NCI-H2196 (cell line): ENCODE data around the gene VAMP7.
"Not testable (repeated sequence)": the region's sequence is repeated elsewhere in the genome, so short reads cannot be mapped to it uniquely, and the experiment has no call there.

Experiments
- DNase-seq: peaks from one replicate; lab custom pipeline; 2025; ENCODE audit not compliant: unreplicated experiment; lab: John Stamatoyannopoulos, UW

VAMP7 gene

GRCh38 chrX:155900765-155901164 is 19.6 kb downstream of the VAMP7 start:
- no peak for DNase-seq

GRCh38 chrX:155907661-155908060 is 26.5 kb downstream of the VAMP7 start:
- DNase-seq, result not testable (repeated sequence)

DNA sequence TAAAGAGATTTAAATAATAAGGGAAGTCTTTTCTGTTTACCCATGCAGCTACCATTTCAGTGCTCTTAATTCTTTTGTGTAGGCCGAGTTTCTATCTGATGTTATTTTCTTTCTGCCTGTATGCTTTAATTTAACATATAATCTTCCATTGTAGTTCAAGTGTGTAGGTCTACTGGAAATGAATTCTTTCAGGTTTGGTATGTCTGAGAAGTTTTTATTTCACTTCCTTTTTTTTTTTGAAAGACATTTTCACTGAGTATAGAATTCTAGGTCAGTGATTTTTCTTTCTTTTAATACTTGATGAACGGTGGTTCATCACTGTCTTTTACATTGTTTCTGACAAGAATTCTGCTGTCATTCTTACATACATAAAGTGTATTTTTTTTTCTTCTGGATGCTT is 42.1 kb downstream of the VAMP7 start:
- DNase-seq, result no peak

DNA sequence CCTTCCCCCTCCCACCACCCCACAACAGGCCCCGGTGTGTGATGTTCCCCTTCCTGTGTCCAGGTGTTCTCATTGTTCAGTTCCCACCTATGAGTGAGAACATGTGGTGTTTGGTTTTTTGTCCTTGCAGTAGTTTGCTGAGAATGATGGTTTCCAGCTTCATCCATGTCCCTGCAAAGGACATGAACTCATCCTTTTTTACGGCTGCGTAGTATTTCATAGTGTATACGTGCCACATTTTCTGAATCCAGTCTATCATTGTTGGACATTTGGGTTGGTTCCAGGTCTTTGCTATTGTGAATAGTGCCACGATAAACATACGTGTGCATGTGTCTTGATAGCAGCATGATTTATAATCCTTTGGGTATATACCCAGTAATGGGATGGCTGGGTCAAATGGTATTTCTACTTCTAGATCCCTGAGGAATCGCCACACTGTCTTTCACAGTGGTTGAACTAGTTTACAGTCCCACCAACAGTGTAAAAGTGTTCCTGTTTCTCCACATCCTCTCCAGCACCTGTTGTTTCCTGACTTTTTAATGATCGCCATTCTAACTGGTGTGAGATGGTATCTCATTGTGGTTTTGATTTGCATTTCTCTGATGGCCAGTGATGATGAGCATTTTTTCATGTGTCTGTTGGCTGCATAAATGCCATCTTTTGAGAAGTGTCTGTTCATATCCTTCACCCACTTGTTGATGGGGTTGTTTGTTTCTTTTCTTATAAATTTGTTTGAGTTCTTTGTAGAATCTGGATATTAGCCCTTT is 49.9 kb downstream of the VAMP7 start:
- not testable (repeated sequence) for DNase-seq

- DNase-seq, result no peak
Measured at GRCh38 chrX:155938132-155938531, 57.0 kb downstream of the VAMP7 start.

GRCh38 chrX:155949098-155949497 is 68.0 kb downstream of the VAMP7 start:
- no peak for DNase-seq

DNA sequence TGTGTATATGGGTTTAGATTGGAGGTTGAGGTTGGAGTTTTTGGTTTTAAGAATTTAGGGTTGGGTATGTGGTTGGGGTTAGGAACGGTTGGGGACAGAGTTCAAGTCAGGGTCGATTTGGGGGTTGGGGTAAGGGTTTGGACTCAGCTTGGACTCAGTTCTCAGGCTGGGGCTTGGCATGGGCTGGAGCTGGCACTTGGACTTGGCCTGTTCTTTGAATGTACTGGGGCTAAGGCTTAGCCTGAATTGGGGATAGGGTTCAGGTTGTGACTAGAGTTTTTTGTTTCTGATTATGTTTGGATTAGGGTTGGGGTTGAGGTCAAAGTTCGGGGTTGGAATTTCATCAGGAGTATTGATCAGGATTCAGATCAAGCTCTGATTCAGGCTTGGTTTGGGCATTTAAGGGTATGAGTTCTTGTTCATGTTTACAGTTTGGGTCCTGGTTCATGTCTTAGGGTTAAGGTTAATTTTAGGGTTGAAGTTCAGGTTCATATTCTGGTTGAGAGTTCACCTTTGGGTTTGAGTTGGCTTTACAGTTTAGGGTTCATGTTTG is 70.2 kb downstream of the VAMP7 start:
- no peak for DNase-seq

DNA sequence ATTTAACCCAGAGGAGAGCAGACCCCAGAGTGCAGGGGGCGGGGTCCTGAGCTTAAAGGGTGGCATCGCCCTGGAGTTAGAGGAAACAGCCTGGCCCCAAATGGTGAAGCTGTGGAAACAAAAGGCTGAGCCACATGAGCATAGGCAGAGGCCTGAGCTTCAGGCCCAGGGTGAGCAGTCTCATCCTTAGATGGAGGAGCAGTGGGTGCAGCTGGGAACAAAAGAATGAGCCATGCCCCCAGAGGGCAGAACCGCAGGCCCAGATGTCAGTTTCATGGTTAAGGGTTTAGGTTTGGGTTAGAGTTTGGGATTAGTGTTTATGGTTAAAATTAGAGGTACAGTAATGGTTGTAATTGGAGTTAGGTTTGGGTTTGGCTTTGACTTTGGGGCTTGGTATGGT is 71.9 kb downstream of the VAMP7 start:
- no peak for DNase-seq

DNA sequence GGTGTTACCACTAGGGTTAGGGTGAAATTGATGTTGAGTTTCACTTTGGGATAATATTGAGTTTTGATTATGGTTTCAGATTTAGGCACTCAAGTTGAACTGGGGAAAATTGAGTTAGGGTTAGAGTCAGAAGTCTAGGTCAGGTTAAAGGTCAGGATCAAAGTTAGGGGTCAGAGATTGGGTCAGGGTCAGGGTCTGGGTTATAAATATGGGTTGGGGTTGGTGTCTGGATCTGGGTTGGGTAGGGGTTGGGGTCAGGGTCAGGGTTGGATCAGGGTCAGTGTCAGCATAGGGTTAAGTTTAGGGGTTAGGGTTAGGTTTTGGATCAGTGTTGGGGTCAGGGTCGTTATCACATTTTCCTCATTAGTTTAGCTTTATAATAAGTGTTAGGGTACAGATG is 73.6 kb downstream of the VAMP7 start:
- DNase-seq, result no peak

DNA sequence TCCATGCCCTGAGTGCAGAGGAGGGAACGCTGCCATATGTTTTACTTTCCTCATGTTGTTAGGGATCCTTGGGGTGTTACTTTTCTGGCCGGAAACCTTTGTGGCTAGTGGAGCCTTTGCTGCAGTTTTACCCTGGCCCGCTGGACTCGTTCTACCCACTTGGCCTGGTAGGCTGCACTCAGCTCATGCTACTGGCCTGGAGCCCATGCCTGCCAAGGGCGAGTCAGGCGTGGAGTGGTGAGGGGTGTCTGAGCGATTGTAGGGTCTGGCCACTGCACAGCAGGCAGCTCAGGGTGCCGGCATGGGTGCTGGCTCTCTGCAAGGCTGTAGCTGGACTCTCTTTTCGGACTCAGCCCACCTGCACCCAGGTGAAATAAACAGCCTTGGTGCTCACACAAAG is 75.0 kb downstream of the VAMP7 start:
- DNase-seq, result no peak

DNA sequence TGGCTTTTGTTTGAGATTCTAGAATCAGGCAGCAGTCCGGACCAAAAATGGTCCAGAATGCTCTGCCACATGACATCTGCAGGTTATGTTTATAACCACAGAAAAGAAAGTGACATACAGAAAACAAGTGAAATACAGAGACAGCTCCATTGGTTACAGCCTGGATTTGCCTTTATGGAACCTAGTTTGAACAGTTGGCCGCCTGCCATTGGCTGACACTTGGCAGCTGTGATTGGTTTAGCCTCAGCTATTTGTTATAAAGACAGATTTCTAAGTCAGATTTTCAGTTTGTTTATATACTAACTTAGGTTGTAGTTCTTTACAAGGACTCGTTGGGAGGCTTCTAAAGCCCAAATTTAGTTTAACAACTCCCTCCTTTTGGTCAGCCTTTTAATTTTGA is 75.5 kb downstream of the VAMP7 start:
- DNase-seq, result no peak

DNA sequence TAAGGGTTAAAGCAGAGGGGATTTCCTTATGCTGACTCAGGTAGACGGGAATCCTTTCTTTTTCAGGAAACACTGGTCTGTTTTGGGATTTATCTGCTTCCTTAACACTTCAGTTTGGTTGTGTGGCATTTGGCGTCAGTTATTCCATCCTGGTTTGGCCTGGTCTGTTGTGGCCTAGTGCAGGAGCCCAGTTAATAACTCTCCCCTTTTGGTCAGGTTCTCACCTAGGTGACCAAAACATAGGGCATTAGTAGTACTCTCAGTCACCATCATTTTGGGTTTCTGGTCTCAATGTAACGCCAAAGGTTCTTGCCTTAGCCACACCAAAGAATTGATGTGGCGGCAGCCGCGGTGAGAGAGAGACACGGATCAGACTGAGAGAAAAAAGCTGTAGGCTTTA is 76.7 kb downstream of the VAMP7 start:
- no peak for DNase-seq

DNA sequence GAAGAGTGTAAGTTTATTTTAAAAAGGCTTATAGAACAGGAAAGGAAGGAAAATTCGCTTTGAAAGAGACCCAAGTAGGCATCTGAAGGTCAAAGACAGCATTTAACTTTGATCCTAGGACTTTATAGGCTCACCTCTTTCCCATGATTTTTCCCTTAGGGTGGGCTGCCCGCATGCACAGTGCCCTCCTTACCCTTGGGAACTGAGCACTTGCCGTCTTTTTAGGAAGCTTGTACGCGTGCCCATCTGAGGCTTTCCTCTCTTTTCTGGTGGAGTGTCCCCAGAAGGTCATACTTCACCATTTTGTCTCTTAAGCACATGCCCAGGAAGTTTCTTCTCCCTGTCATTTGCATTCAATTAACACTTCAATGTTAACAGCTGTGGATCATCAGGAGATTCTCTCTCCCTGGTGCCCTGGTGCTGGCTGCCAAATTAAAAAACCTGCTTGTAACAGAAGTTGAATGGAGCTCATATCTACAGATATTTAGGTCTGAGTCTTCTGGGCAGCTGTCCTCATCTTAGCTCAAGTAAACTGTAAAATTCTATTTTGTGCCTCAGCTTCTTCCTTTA is 78.0 kb downstream of the VAMP7 start:
- DNase-seq, result no peak

GRCh38 chrX:155962906-155963305 is 81.8 kb downstream of the VAMP7 start:
- no peak for DNase-seq

DNA sequence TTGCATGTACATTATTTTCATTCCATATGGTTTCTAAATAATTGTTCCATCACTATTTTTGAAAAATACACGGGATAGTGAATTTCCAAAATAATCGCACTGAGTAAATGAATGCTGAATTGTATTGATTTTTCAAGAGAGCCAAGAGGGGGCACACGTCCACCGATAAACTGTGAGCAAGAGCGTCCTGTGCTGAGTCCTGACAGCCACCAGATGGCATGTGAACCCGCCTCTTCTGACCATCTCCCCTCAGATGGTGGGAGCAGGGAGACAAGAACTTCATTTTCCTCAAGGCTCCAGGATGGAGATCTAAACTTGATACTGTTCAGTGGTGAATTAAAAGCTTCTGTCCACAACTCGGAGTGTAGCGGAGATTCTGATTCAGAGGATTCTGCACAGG is 85.7 kb downstream of the VAMP7 start:
- DNase-seq, result peak; percentile 1

GRCh38 chrX:155967653-155968325 is 86.6 kb downstream of the VAMP7 start:
- DNase-seq, result no peak

DNA sequence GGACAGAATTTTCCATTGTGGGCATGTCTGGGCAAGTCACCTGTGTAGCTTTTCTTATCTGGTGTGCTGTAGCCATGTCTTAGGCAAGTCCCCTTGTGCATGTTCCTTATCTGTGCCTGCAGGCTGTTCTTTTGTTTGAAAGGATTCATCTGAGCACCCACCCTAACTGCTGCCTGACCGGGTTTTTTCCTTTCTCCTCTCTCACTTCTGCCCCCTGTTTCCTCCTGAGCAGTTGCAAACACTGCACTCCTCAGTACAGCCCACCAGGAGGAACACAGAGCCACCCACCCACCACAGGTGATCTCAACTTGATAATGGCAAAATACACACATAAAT is 87.1 kb downstream of the VAMP7 start:
- DNase-seq, result no peak

GRCh38 chrX:155968791-155969190 is 87.6 kb downstream of the VAMP7 start:
- DNase-seq, result no peak

DNA sequence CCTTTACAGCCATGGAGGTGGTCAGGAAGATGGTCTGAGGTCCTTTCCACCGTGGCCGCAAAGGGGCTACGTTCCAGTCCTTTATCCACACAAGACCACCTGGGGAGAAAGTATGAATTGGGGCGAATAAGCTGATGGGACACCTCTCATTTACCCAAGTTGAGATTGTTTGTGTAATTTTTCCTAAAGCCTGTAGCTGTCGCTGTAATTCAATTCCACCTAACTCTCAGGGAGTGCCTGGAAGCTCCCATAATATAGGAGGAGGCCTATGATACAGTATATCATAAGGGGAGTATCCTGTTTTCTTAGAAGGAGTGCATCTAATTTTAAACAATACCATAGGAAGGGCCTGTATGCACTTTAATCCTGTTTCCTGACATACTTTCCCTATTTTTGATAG is 90.5 kb downstream of the VAMP7 start:
- DNase-seq, result not testable (repeated sequence)

GRCh38 chrX:155972241-155972640 is 91.1 kb downstream of the VAMP7 start:
- DNase-seq, result not testable (repeated sequence)

DNA sequence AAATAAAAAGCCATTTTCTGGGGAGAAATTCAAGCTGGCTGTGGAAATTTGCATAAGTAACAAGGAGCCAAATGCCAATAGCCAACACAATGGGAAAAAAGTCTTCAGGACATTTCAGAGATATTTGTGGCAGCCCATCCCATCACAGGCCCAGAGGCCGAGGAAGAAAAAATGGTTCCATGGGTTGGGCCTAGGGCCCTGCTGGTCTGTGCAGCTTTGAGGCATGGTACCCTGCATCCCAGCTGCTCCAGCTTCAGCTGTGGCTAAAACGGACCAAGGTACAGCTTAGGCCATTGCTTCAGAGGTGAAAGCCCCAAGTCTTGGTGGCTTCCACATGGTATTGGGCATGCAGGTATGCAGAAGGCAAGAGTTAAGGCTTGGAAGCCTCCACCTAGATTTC is 102.2 kb downstream of the VAMP7 start:
- no peak for DNase-seq

DNA sequence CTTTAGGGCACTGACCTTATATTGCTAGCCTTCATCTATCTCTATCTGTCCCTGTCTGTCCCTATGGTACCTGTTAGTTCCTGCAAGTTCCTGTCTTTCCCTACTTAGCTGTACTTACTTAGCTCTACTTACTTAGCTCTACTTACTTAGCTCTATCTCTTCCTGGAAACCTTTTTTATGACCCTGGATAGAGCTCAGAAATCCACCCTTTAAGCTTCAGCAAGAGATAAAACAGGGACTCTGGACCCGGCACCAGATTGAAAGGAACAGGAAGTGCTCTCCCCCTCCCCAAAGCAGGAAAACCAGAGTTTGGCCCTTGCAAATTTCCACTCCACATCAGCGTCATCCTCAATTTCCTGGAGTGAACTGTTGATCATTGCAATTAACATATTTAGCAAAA is 104.1 kb downstream of the VAMP7 start:
- DNase-seq, result no peak
